GM21619 (cell line): ENCODE data around the gene RPS14.
"Not testable (repeated sequence)": the region's sequence is repeated elsewhere in the genome, so short reads cannot be mapped to it uniquely, and the experiment has no call there.

ENCODE experiments used
- ATAC-seq: cut with Tn5 transposase; IDR thresholded peaks from one replicate; pipeline ENCODE4 v1.9.1; 2021; ENCODE audit not compliant: unreplicated experiment

The RPS14 gene

GRCh38 chr5:150446583-150446982, 3.0 kb downstream of the RPS14 start:
- no peak for ATAC-seq

DNA sequence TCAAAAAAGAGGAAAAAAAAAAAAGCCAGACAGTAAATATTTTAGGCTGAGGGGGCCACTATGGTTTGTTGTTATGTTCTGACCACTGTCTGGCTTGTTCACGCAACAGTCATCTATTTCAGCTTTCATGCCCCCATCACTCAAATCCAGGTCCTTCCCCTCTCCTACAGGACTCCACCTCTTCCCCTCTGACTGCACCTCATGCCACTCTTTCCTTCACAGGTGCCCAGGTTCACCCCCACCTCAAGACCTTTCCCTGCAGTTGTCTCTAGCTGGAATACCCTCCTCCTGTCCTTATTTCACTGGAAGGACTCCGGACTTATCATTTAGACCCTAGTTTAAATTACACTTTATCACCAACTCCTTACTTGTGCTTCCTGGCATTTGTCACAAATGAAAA, 3.5 kb downstream of the RPS14 start:
- no peak for ATAC-seq

GRCh38 chr5:150444770-150445169, 4.8 kb downstream of the RPS14 start:
- no peak for ATAC-seq

- no peak for ATAC-seq
These were observed 6.1 kb downstream of the RPS14 start for GRCh38 chr5:150443242-150444075.

GRCh38 chr5:150442699-150443080, 6.8 kb downstream of the RPS14 start:
- no peak for ATAC-seq

DNA sequence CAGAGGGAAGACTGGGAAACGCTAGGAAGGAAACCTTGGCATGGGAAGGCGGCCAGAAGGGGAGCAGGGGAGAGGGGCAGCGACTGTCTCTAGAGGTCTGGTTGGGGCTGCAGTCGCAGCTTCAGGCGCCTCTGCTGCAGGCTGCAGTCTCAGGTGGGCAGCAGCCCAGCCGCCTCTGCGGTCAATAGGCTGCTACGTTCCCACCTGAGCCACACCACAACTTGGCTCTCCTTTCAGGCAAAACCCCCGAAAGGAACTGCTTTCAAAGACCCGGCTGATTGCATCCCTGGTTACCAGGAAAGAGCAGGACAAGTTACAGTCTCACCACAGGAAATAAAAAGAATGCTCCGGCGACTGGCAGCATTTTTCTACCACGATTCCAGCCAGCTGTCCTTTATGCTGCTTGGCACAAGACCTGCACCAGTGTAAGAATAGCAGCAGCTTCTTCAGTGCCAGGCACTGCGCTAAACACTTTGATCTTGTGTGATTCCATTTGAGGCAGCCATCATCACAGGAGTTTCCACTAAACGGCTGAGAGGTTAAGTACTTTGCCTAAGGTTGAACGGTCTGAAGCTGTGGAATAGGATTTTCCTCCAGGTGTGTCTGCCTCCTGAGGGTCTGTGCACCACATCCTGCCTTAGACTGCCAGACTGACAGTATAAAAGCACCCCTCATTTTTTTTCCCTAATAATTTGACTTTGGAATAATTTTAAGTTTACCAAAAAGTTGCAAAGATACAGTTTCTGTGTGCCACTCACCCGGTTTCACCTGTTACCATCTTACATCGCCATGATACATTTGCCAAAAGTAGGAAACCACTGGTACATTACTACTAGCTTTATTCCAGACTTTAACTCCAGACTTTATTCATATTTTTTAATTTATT, 7.5 kb downstream of the RPS14 start:
- ATAC-seq, result no peak

DNA sequence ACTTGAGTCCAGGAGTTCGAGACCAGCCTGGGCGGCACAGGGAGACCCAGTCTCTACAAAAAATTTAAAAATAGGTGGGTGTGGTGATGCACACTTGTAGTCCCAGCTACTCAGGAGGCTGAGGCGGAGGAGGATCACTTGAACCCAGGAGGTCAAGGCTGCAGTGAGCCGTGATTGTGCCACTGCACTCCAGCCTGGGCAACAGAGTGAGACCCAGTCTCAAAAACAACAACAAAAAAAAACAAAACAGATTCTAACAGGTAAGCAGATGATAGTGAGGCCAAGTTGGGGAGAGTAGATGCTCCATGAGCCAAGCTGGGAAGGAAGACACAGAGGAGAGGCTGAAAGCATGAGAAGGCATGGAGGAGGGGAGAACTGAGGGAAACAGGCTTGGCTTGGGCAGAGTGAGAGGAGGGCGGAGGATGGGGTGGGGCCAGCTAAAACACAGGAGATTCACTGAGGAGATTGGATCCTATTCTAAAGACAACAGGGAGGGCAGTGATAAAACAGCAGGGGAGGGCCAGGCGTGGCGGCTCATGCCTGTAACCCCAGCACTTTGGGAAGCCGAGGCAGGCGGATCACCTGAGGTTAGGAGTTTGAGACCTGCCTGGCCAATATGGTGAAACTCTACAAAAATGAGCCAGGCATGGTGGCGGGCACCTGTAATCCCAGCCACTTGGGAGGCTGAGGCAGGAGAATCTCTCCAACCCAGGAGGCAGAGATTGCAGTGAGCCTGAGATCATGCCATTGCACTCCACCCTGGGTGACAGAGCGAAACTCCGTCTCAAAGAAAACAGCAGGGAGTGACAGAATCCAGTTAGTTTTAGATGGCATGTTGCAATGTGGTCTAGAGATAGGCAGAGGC, 8.4 kb downstream of the RPS14 start:
- ATAC-seq, result no peak

- no peak for ATAC-seq
These were observed 10.5 kb downstream of the RPS14 start for GRCh38 chr5:150438873-150439546.

- peak; percentile 97 for ATAC-seq
These were observed 13.3 kb downstream of the RPS14 start for GRCh38 chr5:150436141-150436680.

DNA sequence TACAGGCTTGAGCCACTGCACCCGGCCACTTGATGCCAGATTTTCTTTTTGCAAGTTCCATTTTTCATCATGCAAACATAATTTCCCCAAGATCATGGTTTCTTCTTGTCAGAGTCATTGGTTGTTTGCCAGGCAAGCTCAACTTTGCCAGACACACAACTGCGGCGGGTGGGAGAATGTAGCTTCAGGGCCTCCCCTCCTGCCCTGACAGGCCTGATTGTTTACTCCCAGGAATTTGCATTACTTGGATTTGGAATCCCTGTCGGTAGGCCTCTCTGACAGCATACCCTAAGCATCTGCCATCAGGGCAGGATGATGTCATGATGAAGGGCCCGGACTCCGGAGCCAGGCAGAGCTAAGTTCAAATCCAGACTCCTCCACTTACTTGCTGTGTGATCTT, 15.1 kb downstream of the RPS14 start:
- no peak for ATAC-seq

DNA sequence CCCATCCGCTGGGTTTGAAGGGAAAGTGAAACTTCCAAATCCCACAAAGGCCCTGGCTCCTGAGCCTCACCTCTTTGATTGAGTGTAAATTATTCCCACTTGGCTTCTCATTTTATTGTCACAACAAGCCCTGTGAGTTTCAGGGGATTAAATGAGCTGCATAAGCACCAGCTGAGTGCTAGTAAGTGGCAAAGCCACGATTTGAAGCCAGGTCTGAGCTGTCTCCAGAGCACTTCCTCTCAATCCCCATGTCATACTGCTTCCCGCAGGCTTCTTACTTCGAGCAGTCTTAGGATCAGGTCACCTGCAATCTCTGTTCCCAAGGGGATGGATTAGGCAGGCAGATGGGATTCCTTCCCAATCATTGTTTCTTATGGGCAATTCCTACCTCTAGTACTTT, 18.0 kb downstream of the RPS14 start:
- ATAC-seq, result no peak

GRCh38 chr5:150431048-150431447, 18.5 kb downstream of the RPS14 start:
- no peak for ATAC-seq

DNA sequence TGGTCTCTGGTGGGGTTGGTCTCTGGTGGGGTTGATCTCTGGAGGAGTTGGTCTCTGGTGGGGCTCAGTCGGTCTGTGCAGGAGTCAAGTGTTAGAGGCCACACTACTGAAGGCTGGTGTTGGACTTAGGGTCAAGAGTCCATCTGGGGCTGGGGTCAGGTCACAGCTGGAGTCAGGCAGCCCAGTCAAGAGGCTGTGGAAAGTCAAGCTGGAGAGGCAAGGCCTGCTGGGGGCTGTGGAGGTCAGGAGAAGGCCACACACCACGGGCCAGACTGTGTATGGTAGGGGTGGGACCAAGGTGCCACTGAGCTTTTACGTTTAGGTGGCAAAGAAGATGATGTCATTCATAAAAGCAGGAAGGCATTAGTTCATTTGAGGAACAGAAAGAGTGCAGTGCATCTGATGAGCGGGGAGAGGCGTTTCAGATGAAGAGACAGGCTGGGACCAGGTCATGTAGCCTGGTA, 20.1 kb downstream of the RPS14 start:
- peak; percentile 62 for ATAC-seq

- ATAC-seq, result no peak
These were observed 20.6 kb downstream of the RPS14 start for GRCh38 chr5:150428978-150429377.

DNA sequence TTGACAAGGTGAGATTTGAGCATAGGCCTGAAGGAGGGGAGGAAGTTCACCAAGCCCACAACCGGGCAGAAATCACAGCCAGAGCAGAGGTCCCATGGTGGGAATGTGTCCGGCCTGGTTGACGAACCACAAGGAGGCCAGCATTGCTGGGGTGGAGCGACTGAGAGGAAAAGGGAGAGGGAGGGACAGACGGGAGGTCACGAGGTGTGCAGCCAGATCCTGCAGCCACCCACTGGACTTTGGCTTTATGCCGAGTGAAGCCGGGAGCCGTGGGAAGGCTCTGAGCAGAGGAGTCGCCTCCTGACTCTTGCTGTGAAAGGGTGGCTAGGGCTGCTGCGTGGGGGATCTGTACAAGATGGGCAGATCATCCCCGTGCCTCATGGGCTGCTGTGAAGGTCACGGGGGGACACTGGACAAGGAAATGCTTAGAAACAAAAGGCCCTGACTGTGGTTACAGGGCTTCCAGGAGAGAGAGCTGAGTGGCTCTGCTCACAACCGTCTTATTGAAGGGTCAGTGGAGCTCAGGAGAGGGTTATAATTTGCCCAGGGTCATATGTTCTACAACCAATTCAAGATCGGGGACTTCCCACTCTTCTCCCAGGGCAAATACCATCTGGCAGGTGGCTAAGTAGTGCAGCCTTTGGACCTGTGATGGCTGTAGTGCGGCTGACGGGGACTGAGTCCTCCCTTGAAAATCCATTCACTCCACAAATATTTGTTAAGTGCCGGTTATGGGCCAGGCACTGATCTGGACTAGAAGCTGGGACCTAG, 21.2 kb downstream of the RPS14 start:
- ATAC-seq, result no peak

GRCh38 chr5:150426165-150426564, 23.4 kb downstream of the RPS14 start:
- ATAC-seq, result not testable (repeated sequence)

DNA sequence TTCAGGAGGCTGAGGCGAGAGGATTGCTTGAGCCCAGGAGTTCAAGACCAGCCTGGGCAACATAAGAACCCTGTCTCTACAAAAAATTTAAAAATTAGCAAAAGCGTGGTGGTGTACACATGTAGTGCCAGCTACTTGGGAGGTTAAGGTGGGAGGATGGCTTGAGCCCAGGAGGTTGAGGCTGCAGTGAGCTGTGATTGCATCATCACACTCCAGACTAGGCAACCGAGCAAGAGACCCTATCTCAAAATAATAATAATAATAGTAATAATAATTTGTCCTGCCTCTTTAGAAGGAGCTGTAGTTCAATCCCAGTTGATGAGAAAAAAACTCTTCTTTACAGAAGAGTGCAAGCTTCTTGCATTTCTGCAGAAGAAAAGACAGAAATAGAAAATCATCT, 26.8 kb downstream of the RPS14 start:
- no peak for ATAC-seq

DNA sequence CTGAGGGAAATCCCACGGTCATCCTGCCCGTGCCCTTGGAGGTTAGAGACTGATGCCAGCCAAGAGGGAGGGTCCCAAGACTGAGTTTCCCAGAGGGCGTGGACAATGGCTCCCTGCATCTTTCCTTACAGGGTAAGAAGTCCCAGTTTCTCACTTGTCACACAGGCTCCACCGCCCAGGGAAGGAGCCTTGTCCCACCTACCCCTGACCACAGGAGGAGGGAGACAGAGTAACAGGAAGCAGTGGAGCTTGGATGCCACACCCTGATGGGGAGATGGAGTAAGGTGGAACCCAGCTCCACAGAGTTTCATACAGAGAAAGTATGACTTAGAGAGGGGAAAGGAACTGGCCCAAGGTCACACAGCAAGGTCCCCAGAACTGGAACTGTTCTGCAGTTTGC, 27.5 kb downstream of the RPS14 start:
- ATAC-seq, result no peak

DNA sequence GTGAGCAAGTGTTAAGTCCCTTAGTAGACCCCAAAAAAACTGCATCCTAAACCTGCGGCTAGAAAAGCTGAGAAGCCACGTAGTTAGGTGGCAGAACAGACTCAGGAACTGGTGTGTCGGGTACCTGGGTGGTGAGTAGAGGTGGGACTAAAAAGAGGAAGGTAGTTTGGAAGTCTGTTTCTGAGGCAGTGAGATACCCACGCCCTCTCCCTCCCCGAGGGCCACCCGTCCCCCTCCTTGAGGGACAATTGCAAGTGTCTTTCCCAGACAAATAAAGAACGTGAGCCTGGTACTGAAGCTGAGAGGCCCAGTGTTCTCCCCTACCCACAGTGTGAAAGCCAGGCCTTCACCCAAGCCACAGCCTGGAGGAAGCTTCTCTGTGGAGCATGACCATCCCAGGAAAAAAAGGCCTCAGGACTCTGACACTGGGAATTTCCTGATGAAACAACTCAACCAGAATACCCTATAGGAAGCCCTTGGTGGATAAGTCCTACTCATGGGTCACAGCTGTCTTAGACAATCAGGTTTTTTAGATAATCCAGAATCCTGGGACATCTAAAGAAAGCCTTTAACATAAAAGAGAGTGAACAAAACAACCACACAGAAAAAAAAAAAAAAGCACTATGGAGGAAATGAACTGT, 29.8 kb downstream of the RPS14 start:
- no peak for ATAC-seq
